Osteocyte (in vitro differentiated cells): Measurements from ENCODE around the gene EPAS1. TPM values are rescaled to one million over a fixed set of nuclear protein-coding genes. Genes with fewer than 3 reads are reported as not detected.

Source experiments
- DNase-seq: peaks from one replicate; pipeline ENCODE4 v3.0.0; 2021; ENCODE audit warnings: mixed read lengths; ENCODE audit not compliant: unreplicated experiment; ENCODE audit errors: extremely low spot score
- H3K27ac Mint-ChIP-seq: one replicate; pipeline ENCODE4 v1.8.0; 2021; ENCODE audit warnings: mild to moderate bottlenecking, mixed read lengths; ENCODE audit not compliant: unreplicated experiment
- H3K27me3 Mint-ChIP-seq: one replicate; pipeline ENCODE4 v1.8.0; 2021; ENCODE audit warnings: mixed read lengths; ENCODE audit not compliant: unreplicated experiment
- H3K36me3 Mint-ChIP-seq: one replicate; pipeline ENCODE4 v1.8.0; 2021; ENCODE audit warnings: mixed read lengths; ENCODE audit not compliant: unreplicated experiment
- H3K4me1 Mint-ChIP-seq: one replicate; pipeline ENCODE4 v1.8.0; 2021; ENCODE audit warnings: mixed read lengths; ENCODE audit not compliant: unreplicated experiment
- H3K4me3 Mint-ChIP-seq: one replicate; pipeline ENCODE4 v1.8.0; 2021; ENCODE audit warnings: mild to moderate bottlenecking, moderate library complexity, mixed read lengths; ENCODE audit not compliant: unreplicated experiment
- H3K9me3 Mint-ChIP-seq: one replicate; pipeline ENCODE4 v1.8.0; 2021; ENCODE audit warnings: mixed read lengths; ENCODE audit not compliant: unreplicated experiment
- total RNA-seq: library from RNA; stranded (reverse); gene quantifications from 2 replicates; pipeline ENCODE4 v1.2.1, GENCODE V29; 2021
- TF ChIP-seq, protein P1 (sequence below): fragments of 200-600 bp; sonication (generic); IDR thresholded peaks from 2 replicates; pipeline ENCODE4 v1.5.0; 2021; ENCODE audit warnings: antibody characterized with exemption, mild to moderate bottlenecking, moderate library complexity

The EPAS1 gene
- total RNA-seq, 1 donor from 2014 or later = 14.1 TPM

DNA sequence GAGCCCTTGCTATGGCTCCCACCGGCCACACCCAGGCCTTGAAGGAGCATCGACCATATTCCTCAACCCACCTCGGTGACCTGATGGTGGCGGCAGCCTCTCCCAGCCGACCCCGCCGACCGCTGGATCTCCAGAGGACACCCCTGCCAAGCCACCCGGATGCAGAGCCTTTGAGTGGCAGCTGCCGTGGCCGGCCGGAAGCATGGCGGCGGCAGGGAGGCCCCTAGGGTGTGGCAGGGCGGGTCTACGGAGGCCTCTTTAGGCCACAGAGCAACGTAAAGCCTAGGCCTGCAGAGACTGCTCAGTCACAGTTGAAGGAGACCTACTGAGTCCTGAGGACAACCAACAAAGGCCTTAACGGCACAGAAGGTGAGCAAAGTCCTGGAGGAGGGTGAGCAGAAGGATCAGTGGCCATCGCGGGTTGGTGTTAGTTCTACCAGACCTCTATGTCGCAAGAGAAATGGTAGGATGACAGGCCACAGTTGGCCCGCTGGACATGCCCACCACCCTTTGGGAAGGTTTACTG is 131.8 kb downstream of the EPAS1 start:
- Mint-ChIP-seq H3K4me1 (no peaks in the 10 kb centered on the region), H3K9me3 (peaks cover 5% of the 10 kb centered on the region), H3K36me3 (no peaks in the 10 kb centered on the region), H3K27ac (no peak overlapping the region), H3K27me3 (peaks cover 43% of the 10 kb centered on the region), H3K4me3 (no peak overlapping the region)
- peak; percentile 82 for DNase-seq
- TF ChIP-seq, protein P1, sequence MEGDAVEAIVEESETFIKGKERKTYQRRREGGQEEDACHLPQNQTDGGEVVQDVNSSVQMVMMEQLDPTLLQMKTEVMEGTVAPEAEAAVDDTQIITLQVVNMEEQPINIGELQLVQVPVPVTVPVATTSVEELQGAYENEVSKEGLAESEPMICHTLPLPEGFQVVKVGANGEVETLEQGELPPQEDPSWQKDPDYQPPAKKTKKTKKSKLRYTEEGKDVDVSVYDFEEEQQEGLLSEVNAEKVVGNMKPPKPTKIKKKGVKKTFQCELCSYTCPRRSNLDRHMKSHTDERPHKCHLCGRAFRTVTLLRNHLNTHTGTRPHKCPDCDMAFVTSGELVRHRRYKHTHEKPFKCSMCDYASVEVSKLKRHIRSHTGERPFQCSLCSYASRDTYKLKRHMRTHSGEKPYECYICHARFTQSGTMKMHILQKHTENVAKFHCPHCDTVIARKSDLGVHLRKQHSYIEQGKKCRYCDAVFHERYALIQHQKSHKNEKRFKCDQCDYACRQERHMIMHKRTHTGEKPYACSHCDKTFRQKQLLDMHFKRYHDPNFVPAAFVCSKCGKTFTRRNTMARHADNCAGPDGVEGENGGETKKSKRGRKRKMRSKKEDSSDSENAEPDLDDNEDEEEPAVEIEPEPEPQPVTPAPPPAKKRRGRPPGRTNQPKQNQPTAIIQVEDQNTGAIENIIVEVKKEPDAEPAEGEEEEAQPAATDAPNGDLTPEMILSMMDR = no peak

DNA sequence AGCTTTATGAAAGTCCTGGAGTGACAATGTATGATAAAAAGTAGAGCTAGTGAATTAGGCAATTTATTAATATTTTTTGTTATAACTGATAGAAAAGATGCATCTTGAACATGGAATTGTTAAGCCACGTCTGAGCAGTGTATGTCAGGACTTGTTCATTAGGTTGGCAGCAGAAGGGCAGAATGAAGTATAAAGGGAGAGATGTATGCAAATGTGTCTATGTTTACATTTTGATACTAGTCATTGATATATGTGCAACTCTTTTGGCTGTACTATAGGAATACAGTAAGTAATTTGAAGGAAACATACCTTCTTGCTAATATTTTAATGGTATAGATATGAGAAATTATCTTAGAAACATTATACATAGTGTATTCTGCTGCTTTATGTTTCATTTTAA is 133.2 kb downstream of the EPAS1 start:
- Mint-ChIP-seq H3K9me3 (peaks cover 5% of the 10 kb centered on the region), H3K4me1 (peaks cover 11% of the 10 kb centered on the region), H3K27me3 (peaks cover 47% of the 10 kb centered on the region), H3K4me3 (no peak overlapping the region), H3K36me3 (no peaks in the 10 kb centered on the region), H3K27ac (no peak overlapping the region)
- TF ChIP-seq, protein P1 = no peak
- DNase-seq = no peak

DNA sequence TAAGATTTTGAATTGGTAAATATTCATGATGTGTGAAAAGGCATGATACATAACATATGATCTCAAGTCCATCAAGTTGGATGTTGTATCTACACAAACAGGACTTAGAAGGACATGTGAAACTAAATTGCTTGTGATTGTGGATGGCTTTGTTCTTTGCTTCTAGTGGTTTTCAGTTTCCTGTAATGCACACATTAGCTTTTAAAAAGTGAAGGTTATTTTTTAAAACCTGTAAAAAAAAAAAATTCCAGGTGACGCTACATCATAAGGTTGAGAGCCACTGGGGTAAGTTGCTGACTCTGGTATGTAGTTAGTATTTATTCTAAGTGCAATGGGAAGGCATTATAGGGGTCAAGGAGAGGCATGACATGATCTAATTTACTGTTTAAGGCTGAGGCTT is 133.8 kb downstream of the EPAS1 start:
- peaks cover 5% of the 10 kb centered on the region for H3K9me3 Mint-ChIP-seq
- H3K4me3 Mint-ChIP-seq = no peak overlapping the region
- no peak for DNase-seq
- no peaks in the 10 kb centered on the region for H3K36me3 Mint-ChIP-seq
- peaks cover 13% of the 10 kb centered on the region for H3K4me1 Mint-ChIP-seq
- H3K27me3 Mint-ChIP-seq = peaks cover 44% of the 10 kb centered on the region
- TF ChIP-seq, protein P1 = no peak
- H3K27ac Mint-ChIP-seq = no peak overlapping the region

GRCh38 chr2:46431481-46432235 is 134.5 kb downstream of the EPAS1 start:
- no peak for DNase-seq
- Mint-ChIP-seq H3K27ac (no peak overlapping the region), H3K9me3 (peaks cover 5% of the 10 kb centered on the region), H3K4me3 (no peak overlapping the region), H3K4me1 (peaks cover 13% of the 10 kb centered on the region), H3K36me3 (no peaks in the 10 kb centered on the region), H3K27me3 (peaks cover 49% of the 10 kb centered on the region)
- TF ChIP-seq, protein P1 = no peak

DNA sequence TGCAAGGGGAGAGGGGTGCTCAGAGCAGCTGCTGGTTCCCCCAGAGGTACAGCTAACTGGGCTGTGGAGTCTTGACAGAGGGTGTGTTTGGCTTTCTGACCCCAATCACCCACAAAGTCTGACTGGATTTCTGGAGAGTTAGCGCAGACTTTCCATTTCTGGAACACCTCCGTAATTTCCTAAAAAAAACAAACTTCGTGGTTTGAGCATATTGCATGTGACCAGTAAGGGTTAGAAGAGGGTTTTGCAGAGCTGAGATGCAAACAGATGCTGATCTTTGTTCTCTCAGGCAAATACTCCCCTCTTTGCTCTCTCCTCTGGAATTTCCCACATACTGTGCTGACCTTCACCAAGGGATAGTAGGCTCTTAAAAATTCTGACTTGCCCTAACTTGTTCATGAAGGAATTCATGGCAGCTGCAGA is 137.7 kb downstream of the EPAS1 start:
- H3K27ac Mint-ChIP-seq = peak overlapping the region; percentile 71
- TF ChIP-seq, protein P1 = no peak

More for the DNA sequence above, 137.7 kb downstream of the EPAS1 start:
- H3K4me1 Mint-ChIP-seq = peaks cover 13% of the 10 kb centered on the region
- H3K4me3 Mint-ChIP-seq = no peak overlapping the region
- H3K36me3 Mint-ChIP-seq = no peaks in the 10 kb centered on the region
- no peak for DNase-seq
- peaks cover 75% of the 10 kb centered on the region for H3K27me3 Mint-ChIP-seq
- no peaks in the 10 kb centered on the region for H3K9me3 Mint-ChIP-seq
